ENCODE results near the gene MCF2L2. TPM values are rescaled to one million over a fixed set of nuclear protein-coding genes. Genes with fewer than 3 reads are reported as not detected.

Gene MCF2L2
- total and polyA plus RNA-seq, 5 donors from 2014 or later = 2.1 to 20.7 (median 4.0) TPM

DNA sequence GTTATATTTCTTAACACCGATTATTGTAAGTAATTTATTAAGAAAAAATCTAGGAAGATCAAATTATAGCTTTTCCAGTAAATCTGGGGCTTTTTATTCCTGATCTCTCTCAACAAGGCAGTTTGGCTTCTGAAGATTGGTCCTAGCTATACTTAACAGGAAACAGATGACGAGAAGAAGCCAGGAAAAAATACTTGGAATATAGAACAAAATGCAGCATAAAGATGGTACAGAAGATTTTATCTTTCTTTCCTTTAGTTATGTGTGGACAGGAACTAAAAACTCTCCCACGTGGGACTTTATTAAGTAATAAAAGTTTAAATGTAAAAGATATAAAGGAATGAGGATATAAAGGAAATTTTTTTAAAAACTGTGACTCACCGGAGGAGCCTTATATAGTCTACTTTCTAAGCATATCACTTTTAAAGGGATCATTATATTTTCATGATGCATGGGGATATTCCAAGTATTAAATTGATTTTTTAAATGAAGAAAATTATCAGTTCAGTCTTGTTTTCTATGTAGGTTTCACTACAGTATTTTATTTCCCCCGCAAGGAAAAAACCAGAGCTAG, 167.2 kb downstream of the MCF2L2 start:
- Mint-ChIP-seq H3K36me3 (no peaks in the 10 kb centered on the region), H3K4me3 (no peak overlapping the region), H3K27me3 (peaks cover 13% of the 10 kb centered on the region), H3K27ac (no peak overlapping the region), H3K9me3 (peaks cover 0 to 2% (median 0%) of the 10 kb centered on the region in 7 donors), H3K4me1 (peaks cover 0 to 4% (median 0%) of the 10 kb centered on the region in 4 donors)
- ATAC-seq (ENCODE audit: low read depth in 2 of 2) = no peak
- peaks cover 2% of the 10 kb centered on the region for H3K27me3 ChIP-seq (ENCODE audit: control insufficient read depth, insufficient read depth, low read length)
- H3K27ac ChIP-seq (ENCODE audit: insufficient read depth, low read length, poor library complexity, severe bottlenecking) = no peak overlapping the region
- DNase-seq = no peak
- no peaks in the 10 kb centered on the region for H3K36me3 ChIP-seq (ENCODE audit: control insufficient read depth, insufficient read depth, low read length)
- no peak overlapping the region for H3K4me3 ChIP-seq (ENCODE audit: low read depth, low read length)
- no peaks in the 10 kb centered on the region for H3K9me3 ChIP-seq (ENCODE audit: control insufficient read depth in 2 of 2, low read length in 2 of 2)
- no peaks in the 10 kb centered on the region for H3K4me1 ChIP-seq (ENCODE audit: control insufficient read depth, insufficient read depth, low read length, poor library complexity, severe bottlenecking)

DNA sequence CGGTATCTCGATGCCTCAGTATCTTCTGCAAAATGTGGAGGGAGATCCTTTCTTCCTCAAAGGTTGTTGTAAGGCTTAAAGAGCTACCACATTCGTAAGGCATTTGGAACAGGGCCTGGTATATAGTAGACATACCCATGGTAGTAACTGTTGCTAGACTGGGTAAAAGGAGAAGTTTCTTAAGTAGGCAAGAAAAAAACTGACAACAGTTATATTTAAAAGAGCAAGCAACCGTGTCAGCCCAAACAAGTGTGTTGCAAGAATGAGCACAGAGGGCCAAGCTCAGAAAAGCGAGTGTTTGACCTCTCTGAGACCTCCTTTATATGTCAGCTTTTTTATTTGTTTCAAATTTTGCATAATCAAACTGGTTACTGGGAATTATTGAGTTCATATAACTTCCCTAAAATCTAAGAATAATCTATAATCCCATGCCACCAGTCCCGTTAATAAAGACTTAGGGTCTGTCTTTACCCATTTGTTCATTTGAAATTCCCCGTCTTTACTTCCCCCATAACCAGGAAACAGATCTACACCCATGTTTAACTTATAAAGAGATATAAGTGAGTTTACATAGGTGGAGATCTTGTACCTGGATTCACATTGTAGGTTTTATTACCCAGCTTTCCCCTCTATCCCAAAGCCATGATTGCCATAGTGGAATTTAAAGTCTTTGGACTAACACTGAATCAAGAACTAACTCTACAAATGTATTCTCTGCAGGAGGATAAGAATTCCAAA, 168.1 kb downstream of the MCF2L2 start:
- Histone ChIP-seq H3K4me1 (ENCODE audit: control insufficient read depth, insufficient read depth, low read length, poor library complexity, severe bottlenecking) (no peaks in the 10 kb centered on the region), H3K27me3 (ENCODE audit: control insufficient read depth, insufficient read depth, low read length) (peaks cover 4% of the 10 kb centered on the region), H3K36me3 (ENCODE audit: control insufficient read depth, insufficient read depth, low read length) (no peaks in the 10 kb centered on the region), H3K9me3 (ENCODE audit: control insufficient read depth in 2 of 2, low read length in 2 of 2) (no peaks in the 10 kb centered on the region), H3K27ac (ENCODE audit: insufficient read depth, low read length, poor library complexity, severe bottlenecking) (no peak overlapping the region), H3K4me3 (ENCODE audit: low read depth, low read length) (no peak overlapping the region)
- H3K4me3 Mint-ChIP-seq = no peak overlapping the region
- DNase-seq = no peak
- no peaks in the 10 kb centered on the region for H3K36me3 Mint-ChIP-seq
- H3K9me3 Mint-ChIP-seq = peaks cover 0 to 2% (median 0%) of the 10 kb centered on the region in 7 donors
- H3K4me1 Mint-ChIP-seq = peaks cover 0 to 4% (median 0%) of the 10 kb centered on the region in 4 donors
- peaks cover 20% of the 10 kb centered on the region for H3K27me3 Mint-ChIP-seq
- H3K27ac Mint-ChIP-seq = no peak overlapping the region
- ATAC-seq (ENCODE audit: low read depth in 2 of 2) = no peak

DNA sequence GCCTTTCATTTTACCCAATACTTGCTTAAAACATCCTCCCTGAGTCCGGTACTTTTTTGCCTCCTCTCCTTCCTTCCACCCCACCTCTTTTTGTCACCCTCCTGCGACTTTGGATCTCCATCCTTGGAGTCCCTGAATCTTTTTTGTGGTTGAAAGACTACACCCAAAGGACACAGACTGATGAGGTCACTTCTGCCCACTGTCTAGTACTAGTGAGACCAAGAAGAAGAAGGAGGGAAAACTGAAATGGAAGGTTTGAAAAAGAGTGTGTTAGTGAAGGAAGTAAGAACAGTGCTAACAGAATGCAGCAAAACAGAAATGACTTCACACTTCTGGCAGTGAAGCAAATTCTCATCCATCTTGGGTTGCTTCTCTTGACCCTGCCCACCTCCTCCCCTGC, 168.8 kb downstream of the MCF2L2 start:
- ATAC-seq (ENCODE audit: low read depth in 2 of 2) = no peak
- peaks cover 27% of the 10 kb centered on the region for H3K27me3 Mint-ChIP-seq
- peaks cover 0 to 2% (median 0%) of the 10 kb centered on the region in 7 donors for H3K9me3 Mint-ChIP-seq
- no peak overlapping the region for H3K27ac ChIP-seq (ENCODE audit: insufficient read depth, low read length, poor library complexity, severe bottlenecking)
- DNase-seq = no peak
- H3K4me1 Mint-ChIP-seq = peaks cover 0 to 5% (median 3%) of the 10 kb centered on the region in 4 donors
- H3K36me3 ChIP-seq (ENCODE audit: control insufficient read depth, insufficient read depth, low read length) = no peaks in the 10 kb centered on the region
- H3K27ac Mint-ChIP-seq = no peak overlapping the region
- peaks cover 11% of the 10 kb centered on the region for H3K27me3 ChIP-seq (ENCODE audit: control insufficient read depth, insufficient read depth, low read length)
- no peak overlapping the region for H3K4me3 Mint-ChIP-seq
- no peaks in the 10 kb centered on the region for H3K36me3 Mint-ChIP-seq
- no peak overlapping the region for H3K4me3 ChIP-seq (ENCODE audit: low read depth, low read length)
- H3K9me3 ChIP-seq (ENCODE audit: control insufficient read depth in 2 of 2, low read length in 2 of 2) = no peaks in the 10 kb centered on the region
- peaks cover 2% of the 10 kb centered on the region for H3K4me1 ChIP-seq (ENCODE audit: control insufficient read depth, insufficient read depth, low read length, poor library complexity, severe bottlenecking)

DNA sequence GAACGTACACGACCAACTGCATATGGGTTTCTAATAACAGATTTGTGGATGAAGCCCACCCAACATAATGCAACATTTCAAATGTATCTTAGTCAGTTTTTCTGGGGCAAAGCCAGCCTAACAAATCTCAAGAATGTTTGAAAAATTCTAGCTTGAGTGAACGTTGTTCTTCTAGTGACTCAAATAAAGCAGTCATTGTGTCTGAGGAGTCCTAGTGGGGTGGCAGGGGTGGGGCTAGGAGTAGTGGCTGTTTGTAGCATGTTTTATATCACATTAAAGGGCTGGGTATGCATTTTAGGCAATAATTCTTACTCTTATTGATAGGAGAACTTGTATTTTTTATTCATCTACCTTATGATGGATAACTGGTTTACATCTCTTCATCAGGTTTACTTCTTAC, 169.3 kb downstream of the MCF2L2 start:
- no peak overlapping the region for H3K27ac ChIP-seq (ENCODE audit: insufficient read depth, low read length, poor library complexity, severe bottlenecking)
- H3K36me3 ChIP-seq (ENCODE audit: control insufficient read depth, insufficient read depth, low read length) = no peaks in the 10 kb centered on the region
- peaks cover 0 to 5% (median 3%) of the 10 kb centered on the region in 4 donors for H3K4me1 Mint-ChIP-seq
- peaks cover 12% of the 10 kb centered on the region for H3K27me3 ChIP-seq (ENCODE audit: control insufficient read depth, insufficient read depth, low read length)
- peaks cover 28% of the 10 kb centered on the region for H3K27me3 Mint-ChIP-seq
- no peak overlapping the region for H3K4me3 ChIP-seq (ENCODE audit: low read depth, low read length)
- H3K4me1 ChIP-seq (ENCODE audit: control insufficient read depth, insufficient read depth, low read length, poor library complexity, severe bottlenecking) = peaks cover 8% of the 10 kb centered on the region
- no peak overlapping the region for H3K27ac Mint-ChIP-seq
- DNase-seq = no peak
- no peaks in the 10 kb centered on the region for H3K9me3 ChIP-seq (ENCODE audit: control insufficient read depth in 2 of 2, low read length in 2 of 2)
- peaks cover 0 to 2% (median 0%) of the 10 kb centered on the region in 7 donors for H3K9me3 Mint-ChIP-seq
- ATAC-seq (ENCODE audit: low read depth in 2 of 2) = no peak
- no peaks in the 10 kb centered on the region for H3K36me3 Mint-ChIP-seq
- H3K4me3 Mint-ChIP-seq = no peak overlapping the region

DNA sequence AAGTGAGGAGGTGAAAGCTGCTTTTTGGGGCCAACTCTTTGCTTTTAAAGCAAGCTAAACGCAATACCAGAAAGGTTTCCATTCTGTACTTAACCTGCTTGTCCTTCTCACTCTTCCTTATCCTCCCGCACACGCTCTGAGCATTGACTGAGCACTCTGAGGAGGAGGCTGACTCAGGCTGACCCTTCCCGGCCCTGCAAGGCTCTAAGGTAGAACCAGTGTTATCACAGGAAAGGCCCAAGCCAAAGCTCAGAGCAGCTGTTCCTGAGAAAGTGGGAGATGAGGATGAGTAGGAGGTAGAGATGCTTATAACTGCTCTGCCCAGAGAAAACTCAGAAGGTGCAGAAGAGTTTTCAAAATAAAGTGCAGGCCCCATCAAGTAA, 173.1 kb downstream of the MCF2L2 start:
- peaks cover 14% of the 10 kb centered on the region for H3K27me3 ChIP-seq (ENCODE audit: control insufficient read depth, insufficient read depth, low read length)
- Mint-ChIP-seq H3K4me1 (peaks cover 0 to 13% (median 5%) of the 10 kb centered on the region in 4 donors), H3K4me3 (peak overlapping the region; percentile 78 to 82 (median 80)), H3K27ac (no peak overlapping the region), H3K27me3 (peaks cover 33% of the 10 kb centered on the region), H3K36me3 (no peaks in the 10 kb centered on the region), H3K9me3 (peaks cover 0 to 2% (median 0%) of the 10 kb centered on the region in 7 donors)
- no peak overlapping the region for H3K4me3 ChIP-seq (ENCODE audit: low read depth, low read length)
- peaks cover 19% of the 10 kb centered on the region for H3K4me1 ChIP-seq (ENCODE audit: control insufficient read depth, insufficient read depth, low read length, poor library complexity, severe bottlenecking)
- DNase-seq = no peak
- no peak overlapping the region for H3K27ac ChIP-seq (ENCODE audit: insufficient read depth, low read length, poor library complexity, severe bottlenecking)
- no peaks in the 10 kb centered on the region for H3K9me3 ChIP-seq (ENCODE audit: control insufficient read depth in 2 of 2, low read length in 2 of 2)
- no peaks in the 10 kb centered on the region for H3K36me3 ChIP-seq (ENCODE audit: control insufficient read depth, insufficient read depth, low read length)
- no peak for ATAC-seq (ENCODE audit: low read depth in 2 of 2)

DNA sequence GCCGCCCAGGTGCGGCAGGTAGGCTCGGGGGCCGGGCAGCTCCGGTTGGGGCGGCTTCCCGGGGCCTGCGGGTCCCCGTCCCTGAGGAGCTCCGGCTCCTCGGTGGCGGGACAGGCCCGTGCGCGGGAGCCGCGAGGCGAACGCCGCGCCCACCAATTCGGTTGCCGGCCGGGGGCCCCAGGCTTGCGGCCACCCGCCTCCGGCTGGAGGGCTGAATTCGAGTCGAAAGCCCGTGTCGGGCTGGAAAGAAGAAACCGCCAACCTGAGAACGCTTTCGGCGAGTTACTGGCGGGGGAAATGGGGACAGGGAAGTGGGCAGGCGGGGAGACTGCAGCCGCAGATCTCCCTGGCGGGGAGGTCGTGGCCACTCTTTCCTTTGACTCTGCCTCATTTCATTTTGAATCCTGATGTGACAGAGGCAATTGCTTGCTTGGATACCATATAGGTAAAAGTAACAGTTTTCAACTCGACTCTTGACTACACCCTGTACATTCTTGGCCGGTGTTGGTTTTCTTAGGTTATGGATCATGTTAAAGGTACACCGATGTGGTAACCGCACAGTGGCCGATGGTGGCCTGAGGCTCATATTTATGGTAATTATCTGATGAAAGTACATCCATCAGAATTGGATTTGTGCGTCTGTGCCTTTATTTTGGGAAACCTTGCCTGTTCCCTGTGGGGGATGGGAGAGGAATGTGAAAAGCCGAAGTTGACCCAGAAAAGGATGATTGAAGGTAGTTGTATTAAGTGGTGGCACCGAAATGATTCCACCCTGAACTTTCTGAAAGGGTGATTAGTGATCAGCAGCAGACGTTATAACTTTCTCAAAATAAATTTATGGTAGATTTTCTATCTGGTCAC, 173.7 kb downstream of the MCF2L2 start:
- no peak overlapping the region for H3K4me3 ChIP-seq (ENCODE audit: low read depth, low read length)
- peaks cover 0 to 13% (median 3%) of the 10 kb centered on the region in 4 donors for H3K4me1 Mint-ChIP-seq
- no peaks in the 10 kb centered on the region for H3K9me3 ChIP-seq (ENCODE audit: control insufficient read depth in 2 of 2, low read length in 2 of 2)
- H3K27me3 ChIP-seq (ENCODE audit: control insufficient read depth, insufficient read depth, low read length) = peaks cover 13% of the 10 kb centered on the region
- peak overlapping the region; percentile 78 to 82 (median 80) for H3K4me3 Mint-ChIP-seq
- H3K27me3 Mint-ChIP-seq = peaks cover 35% of the 10 kb centered on the region
- peaks cover 0 to 2% (median 0%) of the 10 kb centered on the region in 7 donors for H3K9me3 Mint-ChIP-seq
- H3K27ac ChIP-seq (ENCODE audit: insufficient read depth, low read length, poor library complexity, severe bottlenecking) = no peak overlapping the region
- peak overlapping the region in 1 of 3 donors; percentile 4 for H3K27ac Mint-ChIP-seq
- H3K4me1 ChIP-seq (ENCODE audit: control insufficient read depth, insufficient read depth, low read length, poor library complexity, severe bottlenecking) = peaks cover 19% of the 10 kb centered on the region
- H3K36me3 ChIP-seq (ENCODE audit: control insufficient read depth, insufficient read depth, low read length) = no peaks in the 10 kb centered on the region
- no peaks in the 10 kb centered on the region for H3K36me3 Mint-ChIP-seq
- DNase-seq (peak in 1 of 3 donors; percentile 5), ATAC-seq (ENCODE audit: low read depth in 2 of 2) (no peak)

DNA sequence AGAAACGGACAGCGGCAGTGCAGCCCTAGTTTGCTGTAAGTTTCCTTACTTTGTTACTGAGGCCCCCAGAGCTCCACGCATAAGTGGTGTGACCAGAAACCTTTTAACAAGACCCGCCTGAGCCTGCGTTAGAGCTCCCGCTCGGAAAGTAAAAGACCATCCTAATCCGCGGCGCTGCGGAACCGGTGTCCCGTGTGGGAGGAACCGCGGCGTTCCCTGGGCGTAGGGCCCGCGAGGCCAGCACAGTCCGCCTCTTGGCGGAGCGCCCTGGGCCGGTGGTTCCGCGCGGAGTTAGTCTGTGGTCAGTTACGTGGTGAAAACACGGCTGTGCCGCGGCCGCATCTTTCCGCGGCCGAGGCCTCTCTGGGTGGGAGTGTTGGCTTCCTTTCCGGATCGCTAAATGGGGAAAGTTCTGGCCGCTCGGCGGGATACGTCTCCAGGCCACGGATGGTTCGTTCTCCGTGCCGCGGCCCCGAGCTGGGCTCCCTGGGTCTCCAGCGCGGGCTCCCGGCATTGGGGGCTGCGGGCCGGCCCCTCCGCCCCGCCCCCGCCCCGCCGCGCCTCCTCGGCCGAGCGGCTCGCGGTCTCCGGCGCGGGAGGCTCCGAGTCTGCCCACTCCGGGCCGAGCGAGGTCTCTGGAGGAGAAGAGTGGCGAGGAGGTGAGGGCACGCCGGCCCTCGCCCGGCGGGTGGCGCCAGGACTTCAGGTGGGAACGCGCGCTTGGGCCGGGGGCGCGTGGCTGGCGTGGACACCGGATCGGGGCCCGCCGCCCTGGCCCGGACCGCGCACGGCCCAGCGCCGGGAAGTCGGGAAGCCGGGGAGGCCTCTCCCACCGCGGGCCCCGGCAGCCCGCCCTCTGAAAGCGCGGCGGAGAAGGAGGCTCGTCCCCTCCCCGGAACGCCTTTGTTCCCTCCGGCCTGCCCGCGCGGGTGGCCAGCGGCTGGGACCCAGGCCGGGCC, 174.6 kb downstream of the MCF2L2 start:
- peaks cover 0 to 2% (median 0%) of the 10 kb centered on the region in 7 donors for H3K9me3 Mint-ChIP-seq
- H3K4me3 Mint-ChIP-seq = peak overlapping the region in 3 of 4 donors; percentile 76 to 82 (median 76)
- Histone ChIP-seq H3K36me3 (ENCODE audit: control insufficient read depth, insufficient read depth, low read length) (no peaks in the 10 kb centered on the region), H3K9me3 (ENCODE audit: control insufficient read depth in 2 of 2, low read length in 2 of 2) (no peaks in the 10 kb centered on the region), H3K27me3 (ENCODE audit: control insufficient read depth, insufficient read depth, low read length) (peaks cover 12% of the 10 kb centered on the region), H3K4me3 (ENCODE audit: low read depth, low read length) (peak overlapping the region; percentile 75), H3K27ac (ENCODE audit: insufficient read depth, low read length, poor library complexity, severe bottlenecking) (no peak overlapping the region), H3K4me1 (ENCODE audit: control insufficient read depth, insufficient read depth, low read length, poor library complexity, severe bottlenecking) (peaks cover 19% of the 10 kb centered on the region)
- ATAC-seq (ENCODE audit: low read depth in 2 of 2) = peak; percentile 29 to 50
- H3K27me3 Mint-ChIP-seq = peaks cover 38% of the 10 kb centered on the region
- H3K27ac Mint-ChIP-seq = no peak overlapping the region
- DNase-seq = peak in 1 of 3 donors; percentile 10
- H3K4me1 Mint-ChIP-seq = peaks cover 0 to 13% (median 3%) of the 10 kb centered on the region in 4 donors
- H3K36me3 Mint-ChIP-seq = no peaks in the 10 kb centered on the region
